WTC11 (cell line): Measurements from ENCODE around the gene EBF3. TPM values are rescaled to one million over a fixed set of nuclear protein-coding genes. Genes with fewer than 3 reads are reported as not detected.
A peak's percentile ranks its signal among the peaks of the same experiment; 100 is the strongest.

Source experiments
- ATAC-seq: fragments of 200-7000 bp; cut with Tn5 transposase; 2 replicates; pipeline ENCODE4 v1.10.0; 2021; ENCODE audit warnings: mild to moderate bottlenecking, moderate library complexity
- CTCF ChIA-PET: fragments of 300-600 bp; sonication (Branson Sonifier 250); formaldehyde crosslinking; loops from one replicate; lab custom pipeline; 2021; ENCODE audit warnings: antibody characterized with exemption; lab: Charles Lee
- POLR2A ChIA-PET: fragments of 350-600 bp; sonication (Branson Sonifier 250); formaldehyde crosslinking; loops from one replicate; lab custom pipeline; 2021; ENCODE audit warnings: antibody characterized with exemption; lab: Charles Lee
- DNase-seq: peaks from one replicate; pipeline ENCODE4 v3.0.0; 2021; ENCODE audit warnings: low spot score
- H3K27ac Mint-ChIP-seq: 2 replicates; pipeline ENCODE4 v1.8.0; 2021; ENCODE audit warnings: mixed read lengths
- H3K27me3 Mint-ChIP-seq: 2 replicates; pipeline ENCODE4 v1.8.0; 2021; ENCODE audit warnings: low read depth, mild to moderate bottlenecking, moderate library complexity, mixed read lengths
- H3K36me3 Mint-ChIP-seq: 2 replicates; pipeline ENCODE4 v1.8.0; 2021; ENCODE audit warnings: mixed read lengths
- H3K4me1 Mint-ChIP-seq: 2 replicates; pipeline ENCODE4 v1.8.0; 2022; ENCODE audit warnings: mixed read lengths
- H3K4me3 Mint-ChIP-seq: 2 replicates; pipeline ENCODE4 v1.8.0; 2021; ENCODE audit warnings: mild to moderate bottlenecking, moderate library complexity, mixed read lengths
- H3K9me3 Mint-ChIP-seq: 2 replicates; pipeline ENCODE4 v1.8.0; 2021; ENCODE audit warnings: mixed read lengths
- FOXJ3 ChIP-seq: sonication (generic); formaldehyde crosslinking; IDR thresholded peaks from 2 replicates; pipeline ENCODE4 v1.9.0; 2021; ENCODE audit warnings: missing genetic modification reagents, mild to moderate bottlenecking, borderline replicate concordance
- FOXK1 ChIP-seq: sonication (generic); formaldehyde crosslinking; IDR thresholded peaks from 2 replicates; pipeline ENCODE4 v1.8.0; 2022; ENCODE audit warnings: mild to moderate bottlenecking, moderate library complexity, missing genetic modification reagents
- HMGA2 ChIP-seq: fragments of 250-450 bp; sonication (Bioruptor Pico); IDR thresholded peaks from 2 replicates; pipeline ENCODE4 v1.4.0; 2021; ENCODE audit warnings: mild to moderate bottlenecking, moderate library complexity
- IRF2 ChIP-seq: sonication (generic); formaldehyde crosslinking; IDR thresholded peaks from 2 replicates; pipeline ENCODE4 v1.8.0; 2022; ENCODE audit warnings: low read depth, missing genetic modification reagents, borderline replicate concordance
- JUN ChIP-seq: sonication (generic); formaldehyde crosslinking; IDR thresholded peaks from 2 replicates; pipeline ENCODE4 v1.8.0; 2023; ENCODE audit warnings: mild to moderate bottlenecking, missing genetic modification reagents
- OVOL2 ChIP-seq: fragments of 250-450 bp; sonication (Bioruptor Pico); IDR thresholded peaks from 2 replicates; pipeline ENCODE4 v1.9.0; 2021; ENCODE audit warnings: mild to moderate bottlenecking, borderline replicate concordance
- PRRX2 ChIP-seq: fragments of 250-450 bp; sonication (Bioruptor Pico); IDR thresholded peaks from 2 replicates; pipeline ENCODE4 v1.8.0; 2021; ENCODE audit warnings: mild to moderate bottlenecking
- RELA ChIP-seq: sonication (generic); formaldehyde crosslinking; IDR thresholded peaks from 2 replicates; pipeline ENCODE4 v1.8.1; 2022; ENCODE audit warnings: missing genetic modification reagents, mild to moderate bottlenecking, borderline replicate concordance
- TCF7 ChIP-seq: sonication (generic); formaldehyde crosslinking; IDR thresholded peaks from 2 replicates; pipeline ENCODE4 v1.8.0; 2022; ENCODE audit warnings: mild to moderate bottlenecking, low read depth, missing genetic modification reagents, moderate library complexity
- TEAD1 ChIP-seq: sonication (generic); formaldehyde crosslinking; IDR thresholded peaks from 2 replicates; pipeline ENCODE4 v1.8.0; 2022; ENCODE audit warnings: mild to moderate bottlenecking, missing genetic modification reagents
- ZBTB21 ChIP-seq: sonication (generic); formaldehyde crosslinking; IDR thresholded peaks from 2 replicates; pipeline ENCODE4 v1.8.1; 2023; ENCODE audit warnings: mild to moderate bottlenecking, missing genetic modification reagents, borderline replicate concordance
- ZNF263 ChIP-seq: sonication (generic); formaldehyde crosslinking; IDR thresholded peaks from 2 replicates; pipeline ENCODE4 v1.8.1; 2022; ENCODE audit warnings: low read depth, mild to moderate bottlenecking, moderate library complexity, missing genetic modification reagents
- total RNA-seq: library from RNA; stranded (reverse); gene quantifications from 3 replicates; pipeline ENCODE4 v1.2.3, GENCODE V29; 2021
- TF ChIP-seq, protein P1 (sequence below): fragments of 250-450 bp; sonication (Bioruptor Pico); IDR thresholded peaks from 2 replicates; pipeline ENCODE4 v1.9.0; 2021; ENCODE audit warnings: mild to moderate bottlenecking, borderline replicate concordance
- TF ChIP-seq, protein P2 (sequence below): sonication (generic); formaldehyde crosslinking; IDR thresholded peaks from 2 replicates; pipeline ENCODE4 v1.8.1; 2023; ENCODE audit warnings: mild to moderate bottlenecking, missing genetic modification reagents, moderate library complexity
- TF ChIP-seq, protein P3 (sequence below): sonication (generic); formaldehyde crosslinking; IDR thresholded peaks from 2 replicates; pipeline ENCODE4 v1.8.1; 2023; ENCODE audit warnings: mild to moderate bottlenecking, missing genetic modification reagents
- TF ChIP-seq, protein P4 (sequence below): sonication (generic); formaldehyde crosslinking; IDR thresholded peaks from 2 replicates; pipeline ENCODE4 v1.8.1; 2022; ENCODE audit warnings: missing genetic modification reagents, borderline replicate concordance

The EBF3 gene
- total RNA-seq, 1 experiment from 2014 or later, result 1.2 TPM

DNA sequence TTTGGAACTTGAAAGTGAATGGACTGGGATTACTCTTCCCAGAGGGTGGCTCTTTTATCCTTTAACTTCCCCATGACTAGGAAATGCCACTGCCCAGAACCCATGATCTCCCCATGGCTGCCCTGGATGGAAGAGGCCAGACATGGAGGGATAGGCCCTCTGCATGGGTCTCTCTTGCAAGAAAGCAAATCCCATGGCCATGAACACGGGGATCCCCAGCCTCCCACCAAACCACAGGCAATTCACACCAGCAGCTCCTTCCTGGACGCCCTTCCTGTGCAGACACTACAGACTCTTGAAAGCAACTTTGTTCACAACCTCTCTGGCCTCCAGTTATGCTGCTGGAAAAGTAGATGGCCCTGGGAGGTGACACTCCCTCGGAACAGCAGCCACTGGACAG is 55.0 kb downstream of the EBF3 start:
- no peak overlapping the region for H3K4me3 Mint-ChIP-seq
- H3K4me1 Mint-ChIP-seq, result peaks cover 14% of the 10 kb centered on the region
- peaks cover 4% of the 10 kb centered on the region for H3K9me3 Mint-ChIP-seq
- no peak overlapping the region for H3K27ac Mint-ChIP-seq
- TF ChIP-seq IRF2 (CRISPR knock-in tag) (no peak), ZBTB21 (CRISPR knock-in tag) (no peak), OVOL2 (CRISPR knock-in tag) (no peak), FOXJ3 (CRISPR knock-in tag) (no peak), TCF7 (no peak), RELA (no peak), JUN (CRISPR knock-in tag) (no peak)
- TF ChIP-seq, protein P1, sequence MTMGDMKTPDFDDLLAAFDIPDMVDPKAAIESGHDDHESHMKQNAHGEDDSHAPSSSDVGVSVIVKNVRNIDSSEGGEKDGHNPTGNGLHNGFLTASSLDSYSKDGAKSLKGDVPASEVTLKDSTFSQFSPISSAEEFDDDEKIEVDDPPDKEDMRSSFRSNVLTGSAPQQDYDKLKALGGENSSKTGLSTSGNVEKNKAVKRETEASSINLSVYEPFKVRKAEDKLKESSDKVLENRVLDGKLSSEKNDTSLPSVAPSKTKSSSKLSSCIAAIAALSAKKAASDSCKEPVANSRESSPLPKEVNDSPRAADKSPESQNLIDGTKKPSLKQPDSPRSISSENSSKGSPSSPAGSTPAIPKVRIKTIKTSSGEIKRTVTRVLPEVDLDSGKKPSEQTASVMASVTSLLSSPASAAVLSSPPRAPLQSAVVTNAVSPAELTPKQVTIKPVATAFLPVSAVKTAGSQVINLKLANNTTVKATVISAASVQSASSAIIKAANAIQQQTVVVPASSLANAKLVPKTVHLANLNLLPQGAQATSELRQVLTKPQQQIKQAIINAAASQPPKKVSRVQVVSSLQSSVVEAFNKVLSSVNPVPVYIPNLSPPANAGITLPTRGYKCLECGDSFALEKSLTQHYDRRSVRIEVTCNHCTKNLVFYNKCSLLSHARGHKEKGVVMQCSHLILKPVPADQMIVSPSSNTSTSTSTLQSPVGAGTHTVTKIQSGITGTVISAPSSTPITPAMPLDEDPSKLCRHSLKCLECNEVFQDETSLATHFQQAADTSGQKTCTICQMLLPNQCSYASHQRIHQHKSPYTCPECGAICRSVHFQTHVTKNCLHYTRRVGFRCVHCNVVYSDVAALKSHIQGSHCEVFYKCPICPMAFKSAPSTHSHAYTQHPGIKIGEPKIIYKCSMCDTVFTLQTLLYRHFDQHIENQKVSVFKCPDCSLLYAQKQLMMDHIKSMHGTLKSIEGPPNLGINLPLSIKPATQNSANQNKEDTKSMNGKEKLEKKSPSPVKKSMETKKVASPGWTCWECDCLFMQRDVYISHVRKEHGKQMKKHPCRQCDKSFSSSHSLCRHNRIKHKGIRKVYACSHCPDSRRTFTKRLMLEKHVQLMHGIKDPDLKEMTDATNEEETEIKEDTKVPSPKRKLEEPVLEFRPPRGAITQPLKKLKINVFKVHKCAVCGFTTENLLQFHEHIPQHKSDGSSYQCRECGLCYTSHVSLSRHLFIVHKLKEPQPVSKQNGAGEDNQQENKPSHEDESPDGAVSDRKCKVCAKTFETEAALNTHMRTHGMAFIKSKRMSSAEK (CRISPR knock-in tag), result no peak
- TF ChIP-seq, protein P2, sequence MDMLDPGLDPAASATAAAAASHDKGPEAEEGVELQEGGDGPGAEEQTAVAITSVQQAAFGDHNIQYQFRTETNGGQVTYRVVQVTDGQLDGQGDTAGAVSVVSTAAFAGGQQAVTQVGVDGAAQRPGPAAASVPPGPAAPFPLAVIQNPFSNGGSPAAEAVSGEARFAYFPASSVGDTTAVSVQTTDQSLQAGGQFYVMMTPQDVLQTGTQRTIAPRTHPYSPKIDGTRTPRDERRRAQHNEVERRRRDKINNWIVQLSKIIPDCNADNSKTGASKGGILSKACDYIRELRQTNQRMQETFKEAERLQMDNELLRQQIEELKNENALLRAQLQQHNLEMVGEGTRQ (CRISPR knock-in tag), result no peak
- TF ChIP-seq, protein P3, sequence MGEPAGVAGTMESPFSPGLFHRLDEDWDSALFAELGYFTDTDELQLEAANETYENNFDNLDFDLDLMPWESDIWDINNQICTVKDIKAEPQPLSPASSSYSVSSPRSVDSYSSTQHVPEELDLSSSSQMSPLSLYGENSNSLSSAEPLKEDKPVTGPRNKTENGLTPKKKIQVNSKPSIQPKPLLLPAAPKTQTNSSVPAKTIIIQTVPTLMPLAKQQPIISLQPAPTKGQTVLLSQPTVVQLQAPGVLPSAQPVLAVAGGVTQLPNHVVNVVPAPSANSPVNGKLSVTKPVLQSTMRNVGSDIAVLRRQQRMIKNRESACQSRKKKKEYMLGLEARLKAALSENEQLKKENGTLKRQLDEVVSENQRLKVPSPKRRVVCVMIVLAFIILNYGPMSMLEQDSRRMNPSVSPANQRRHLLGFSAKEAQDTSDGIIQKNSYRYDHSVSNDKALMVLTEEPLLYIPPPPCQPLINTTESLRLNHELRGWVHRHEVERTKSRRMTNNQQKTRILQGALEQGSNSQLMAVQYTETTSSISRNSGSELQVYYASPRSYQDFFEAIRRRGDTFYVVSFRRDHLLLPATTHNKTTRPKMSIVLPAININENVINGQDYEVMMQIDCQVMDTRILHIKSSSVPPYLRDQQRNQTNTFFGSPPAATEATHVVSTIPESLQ (CRISPR knock-in tag), result no peak
- TF ChIP-seq, protein P4, sequence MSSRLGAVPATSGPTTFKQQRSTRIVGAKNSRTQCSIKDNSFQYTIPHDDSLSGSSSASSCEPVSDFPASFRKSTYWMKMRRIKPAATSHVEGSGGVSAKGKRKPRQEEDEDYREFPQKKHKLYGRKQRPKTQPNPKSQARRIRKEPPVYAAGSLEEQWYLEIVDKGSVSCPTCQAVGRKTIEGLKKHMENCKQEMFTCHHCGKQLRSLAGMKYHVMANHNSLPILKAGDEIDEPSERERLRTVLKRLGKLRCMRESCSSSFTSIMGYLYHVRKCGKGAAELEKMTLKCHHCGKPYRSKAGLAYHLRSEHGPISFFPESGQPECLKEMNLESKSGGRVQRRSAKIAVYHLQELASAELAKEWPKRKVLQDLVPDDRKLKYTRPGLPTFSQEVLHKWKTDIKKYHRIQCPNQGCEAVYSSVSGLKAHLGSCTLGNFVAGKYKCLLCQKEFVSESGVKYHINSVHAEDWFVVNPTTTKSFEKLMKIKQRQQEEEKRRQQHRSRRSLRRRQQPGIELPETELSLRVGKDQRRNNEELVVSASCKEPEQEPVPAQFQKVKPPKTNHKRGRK (CRISPR knock-in tag), result no peak
- ChIA-PET CTCF (interaction anchor here (1.1 kb wide), 1 partner anchor 21 kb away, joined by 3 read pairs; no protein-coding TSS in a partner anchor), POLR2A (no interaction called here)
- ATAC-seq (no peak), DNase-seq (no peak)
- no peaks in the 10 kb centered on the region for H3K27me3 Mint-ChIP-seq
- H3K36me3 Mint-ChIP-seq, result no peaks in the 10 kb centered on the region

DNA sequence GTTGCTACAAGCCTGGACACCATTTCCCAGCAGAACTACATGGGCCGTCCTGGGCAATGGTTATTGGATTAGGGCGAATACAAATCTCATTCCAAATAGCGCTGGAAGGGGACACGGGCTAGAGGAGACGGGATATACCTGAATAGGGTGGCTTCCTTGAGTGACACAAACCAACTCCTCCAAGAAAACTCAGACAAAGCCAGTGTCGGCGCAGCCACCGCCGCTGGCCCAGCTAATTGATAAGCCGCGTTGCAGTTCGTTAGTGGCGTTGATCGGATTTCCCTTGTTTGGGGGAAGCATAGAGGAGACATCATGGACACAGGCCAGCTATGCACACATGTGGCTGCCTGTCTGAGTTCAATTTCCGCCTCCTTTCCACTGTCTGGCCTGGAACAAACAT is 55.7 kb downstream of the EBF3 start:
- ATAC-seq (no peak), DNase-seq (peak; percentile 1)
- CTCF ChIA-PET, result interaction anchor here (1.1 kb wide), 1 partner anchor 21 kb away, joined by 3 read pairs; no protein-coding TSS in a partner anchor
- Mint-ChIP-seq H3K27ac (no peak overlapping the region), H3K27me3 (no peaks in the 10 kb centered on the region), H3K4me1 (peaks cover 14% of the 10 kb centered on the region), H3K9me3 (peaks cover 5% of the 10 kb centered on the region), H3K36me3 (no peaks in the 10 kb centered on the region), H3K4me3 (no peak overlapping the region)
- TF ChIP-seq HMGA2 (CRISPR knock-in tag), result no peak
- TF ChIP-seq ZNF263 (CRISPR knock-in tag), result no peak
- no peak for TF ChIP-seq PRRX2 (CRISPR knock-in tag)
- POLR2A ChIA-PET, result no interaction called here

DNA sequence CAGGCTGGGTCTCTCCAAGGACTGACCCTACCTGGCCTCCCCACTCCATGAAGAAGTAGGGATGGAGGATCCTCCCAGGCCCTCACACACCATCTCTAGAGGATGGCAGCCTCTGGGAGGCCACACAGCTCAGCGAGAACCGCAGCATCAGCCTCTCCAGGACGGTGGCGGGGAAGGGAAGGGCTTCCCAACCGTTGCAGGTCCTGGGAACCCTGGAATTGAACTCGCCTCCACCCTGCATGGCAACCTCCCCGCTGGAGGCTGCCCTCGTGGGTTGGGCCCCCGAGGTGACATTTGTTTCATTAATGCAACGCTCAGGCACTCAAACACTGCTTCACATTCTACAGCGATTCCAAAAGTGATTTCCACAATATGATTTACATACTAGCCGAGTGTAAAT is 58.5 kb downstream of the EBF3 start:
- Mint-ChIP-seq H3K36me3 (no peaks in the 10 kb centered on the region), H3K4me3 (no peak overlapping the region), H3K4me1 (peaks cover 20% of the 10 kb centered on the region), H3K27ac (no peak overlapping the region), H3K27me3 (peaks cover 18% of the 10 kb centered on the region), H3K9me3 (peaks cover 5% of the 10 kb centered on the region)
- ATAC-seq (no peak), DNase-seq (no peak)
- ChIA-PET CTCF (interaction anchor here (3.2 kb wide), 1 partner anchor 16 kb away, joined by 11 read pairs; no protein-coding TSS in a partner anchor), POLR2A (no interaction called here)
- TF ChIP-seq TEAD1 (CRISPR knock-in tag) (no peak), FOXK1 (CRISPR knock-in tag) (no peak)
